ENCODE results near the gene SGMS1.
A peak's percentile ranks its signal among the peaks of the same experiment; 100 is the strongest.

SGMS1 gene

GRCh38 chr10:50326172-50326555, 297.6 kb downstream of the SGMS1 start:
- H3K4me3 ChIP-seq (ENCODE audit: low read depth, low read length) = no peak overlapping the region
- TF ChIP-seq, protein P1, sequence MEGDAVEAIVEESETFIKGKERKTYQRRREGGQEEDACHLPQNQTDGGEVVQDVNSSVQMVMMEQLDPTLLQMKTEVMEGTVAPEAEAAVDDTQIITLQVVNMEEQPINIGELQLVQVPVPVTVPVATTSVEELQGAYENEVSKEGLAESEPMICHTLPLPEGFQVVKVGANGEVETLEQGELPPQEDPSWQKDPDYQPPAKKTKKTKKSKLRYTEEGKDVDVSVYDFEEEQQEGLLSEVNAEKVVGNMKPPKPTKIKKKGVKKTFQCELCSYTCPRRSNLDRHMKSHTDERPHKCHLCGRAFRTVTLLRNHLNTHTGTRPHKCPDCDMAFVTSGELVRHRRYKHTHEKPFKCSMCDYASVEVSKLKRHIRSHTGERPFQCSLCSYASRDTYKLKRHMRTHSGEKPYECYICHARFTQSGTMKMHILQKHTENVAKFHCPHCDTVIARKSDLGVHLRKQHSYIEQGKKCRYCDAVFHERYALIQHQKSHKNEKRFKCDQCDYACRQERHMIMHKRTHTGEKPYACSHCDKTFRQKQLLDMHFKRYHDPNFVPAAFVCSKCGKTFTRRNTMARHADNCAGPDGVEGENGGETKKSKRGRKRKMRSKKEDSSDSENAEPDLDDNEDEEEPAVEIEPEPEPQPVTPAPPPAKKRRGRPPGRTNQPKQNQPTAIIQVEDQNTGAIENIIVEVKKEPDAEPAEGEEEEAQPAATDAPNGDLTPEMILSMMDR (conservative IDR thresholded peaks at IDR 0.05; ENCODE audit: low read depth, low read length) = no peak
- DNase-seq (ENCODE audit: low read depth) = no peak

DNA sequence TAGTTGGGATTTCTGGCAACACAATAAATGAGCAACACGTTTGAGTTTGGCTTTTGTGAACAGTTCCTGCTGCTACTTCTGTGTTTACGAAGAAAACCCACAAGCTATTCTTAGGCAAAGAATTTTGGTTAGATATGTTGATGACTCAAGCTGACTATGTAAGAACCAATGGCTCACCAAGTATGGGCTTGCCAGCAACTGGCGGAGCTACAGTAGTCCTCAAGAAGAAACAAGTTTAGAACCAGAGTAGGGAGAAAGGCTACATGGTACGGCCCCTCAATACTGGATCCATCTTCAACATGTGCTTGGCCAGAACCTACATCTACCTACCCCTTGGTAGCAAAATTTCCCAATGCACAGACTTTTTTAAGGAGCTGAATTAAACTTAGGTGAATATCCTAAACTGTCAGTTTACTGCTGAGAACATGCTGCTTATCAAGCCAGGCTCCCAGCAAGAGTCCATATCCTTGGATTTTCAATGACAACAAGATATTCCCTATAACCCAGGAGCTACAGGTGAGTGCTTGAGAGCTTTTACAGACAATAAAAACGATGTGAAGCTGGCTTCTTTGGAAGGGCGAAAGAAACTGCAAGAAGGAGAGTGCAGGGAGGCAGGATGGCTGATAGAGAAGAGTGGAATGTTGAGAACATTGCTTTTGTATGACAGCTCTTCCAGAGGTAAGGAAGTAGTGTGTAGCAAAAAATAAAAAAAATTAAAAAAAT, 298.1 kb downstream of the SGMS1 start:
- DNase-seq (ENCODE audit: low read depth) = peak; percentile 98
- TF ChIP-seq, protein P1 (conservative IDR thresholded peaks at IDR 0.05; ENCODE audit: low read depth, low read length) = no peak
- no peak overlapping the region for H3K4me3 ChIP-seq (ENCODE audit: low read depth, low read length)

DNA sequence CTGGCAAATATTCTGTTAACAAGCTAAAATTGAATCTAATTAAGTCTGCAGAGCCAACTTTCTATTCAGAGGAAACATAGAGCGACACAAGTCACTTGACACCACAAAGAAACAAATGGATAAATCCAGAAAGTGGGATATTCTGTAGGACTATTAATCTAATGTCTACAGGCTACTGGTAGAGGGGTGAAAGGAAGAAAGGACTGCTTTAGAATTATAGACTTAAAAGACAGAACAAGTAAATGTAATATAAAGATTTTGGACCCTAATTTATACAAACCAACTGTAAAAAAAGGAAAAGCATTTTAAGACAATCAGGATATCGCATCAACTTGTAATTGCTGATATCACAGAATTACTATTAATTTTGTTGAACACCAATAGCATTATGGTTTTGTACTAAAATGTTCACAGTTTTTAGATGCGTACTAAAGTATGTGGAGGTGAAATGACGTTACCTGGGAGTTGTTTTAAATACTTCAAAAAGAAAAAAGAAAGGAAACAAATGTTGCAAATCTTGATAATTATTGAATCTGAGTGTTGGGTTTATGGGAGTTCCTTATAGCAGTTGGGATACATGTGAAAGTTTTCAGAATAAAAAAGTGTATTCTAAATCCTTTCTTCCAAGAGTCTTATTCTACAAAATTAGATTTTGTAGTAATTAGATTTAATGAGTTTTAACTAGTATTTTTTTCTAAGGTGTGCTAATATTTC, 298.9 kb downstream of the SGMS1 start:
- H3K4me3 ChIP-seq (ENCODE audit: low read depth, low read length) = no peak overlapping the region
- no peak for DNase-seq (ENCODE audit: low read depth)
- TF ChIP-seq, protein P1 (conservative IDR thresholded peaks at IDR 0.05; ENCODE audit: low read depth, low read length) = no peak

- TF ChIP-seq, protein P1 (conservative IDR thresholded peaks at IDR 0.05; ENCODE audit: low read depth, low read length) = no peak
- H3K4me3 ChIP-seq (ENCODE audit: low read depth, low read length) = no peak overlapping the region
- DNase-seq (ENCODE audit: low read depth) = no peak
These were observed 299.7 kb downstream of the SGMS1 start for GRCh38 chr10:50324046-50324445.

GRCh38 chr10:50322077-50322476, 301.7 kb downstream of the SGMS1 start:
- TF ChIP-seq, protein P1 (conservative IDR thresholded peaks at IDR 0.05; ENCODE audit: low read depth, low read length) = no peak
- peak; percentile 51 for DNase-seq (ENCODE audit: low read depth)
- H3K4me3 ChIP-seq (ENCODE audit: low read depth, low read length) = no peak overlapping the region

DNA sequence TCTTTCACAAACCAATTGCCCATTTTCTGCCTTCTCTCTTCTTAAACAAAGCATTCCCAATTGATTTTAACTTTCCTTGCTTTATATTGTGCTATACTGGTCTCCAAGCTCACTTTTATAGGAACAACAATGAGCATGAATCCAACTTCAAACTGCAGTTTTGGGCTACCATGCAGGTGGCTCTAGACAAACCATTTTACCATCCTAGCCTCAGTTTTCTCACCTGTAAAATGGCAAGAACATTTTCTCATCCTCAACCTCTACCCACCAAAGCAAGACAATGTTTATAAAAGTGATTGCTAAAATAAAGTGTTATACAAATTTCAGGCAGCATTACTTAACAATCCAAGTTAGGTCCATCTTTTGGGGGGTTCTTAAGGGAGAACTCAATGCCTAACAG, 305.6 kb downstream of the SGMS1 start:
- TF ChIP-seq, protein P1 (conservative IDR thresholded peaks at IDR 0.05; ENCODE audit: low read depth, low read length) = no peak
- H3K4me3 ChIP-seq (ENCODE audit: low read depth, low read length) = no peak overlapping the region
- DNase-seq (ENCODE audit: low read depth) = no peak
